Activated CD8-positive, alpha-beta memory T cell treated with anti-CD3 and anti-CD28 coated beads, Interleukin-2, amount 50 U/mL, for 24 hours (primary cell): ENCODE results near the gene C20orf144.
"Not testable (repeated sequence)": the region's sequence is repeated elsewhere in the genome, so short reads cannot be mapped to it uniquely, and the experiment has no call there.

ENCODE experiments used
- DNase-seq: peaks from one replicate; pipeline ENCODE4 v3.0.0-alpha.2; 2020; ENCODE audit errors: extremely low read depth

C20orf144 gene

GRCh38 chr20:33662172-33662571, at the start of gene C20orf144:
TSS of gene C20orf144 (plus strand) at chr20:33662327. CDS start at chr20:33662346, 19 bp downstream.
- DNase-seq: no peak

GRCh38 chr20:33621717-33622400, 40.3 kb upstream of the C20orf144 start:
- no peak for DNase-seq

- DNase-seq: no peak
These were observed 39.3 kb upstream of the C20orf144 start for GRCh38 chr20:33622705-33623365.

GRCh38 chr20:33624399-33624798, 37.7 kb upstream of the C20orf144 start:
- no peak for DNase-seq

- no peak for DNase-seq
These were observed 35.9 kb upstream of the C20orf144 start for GRCh38 chr20:33626190-33626589.

- no peak for DNase-seq
These were observed 34.4 kb upstream of the C20orf144 start for GRCh38 chr20:33627577-33628216.

- DNase-seq: no peak
These were observed 32.6 kb upstream of the C20orf144 start for GRCh38 chr20:33629533-33629932.

GRCh38 chr20:33629979-33630378, 32.1 kb upstream of the C20orf144 start:
- no peak for DNase-seq

GRCh38 chr20:33630507-33630906, 31.6 kb upstream of the C20orf144 start:
- DNase-seq: no peak

GRCh38 chr20:33631910-33632309, 30.2 kb upstream of the C20orf144 start:
- DNase-seq: not testable (repeated sequence)

GRCh38 chr20:33635341-33635740, 26.8 kb upstream of the C20orf144 start:
- DNase-seq: no peak

- no peak for DNase-seq
These were observed 25.4 kb upstream of the C20orf144 start for GRCh38 chr20:33636776-33637175.

- DNase-seq: no peak
These were observed 21.8 kb upstream of the C20orf144 start for GRCh38 chr20:33640287-33640686.

- DNase-seq: no peak
These were observed 17.6 kb upstream of the C20orf144 start for GRCh38 chr20:33644313-33645071.

GRCh38 chr20:33645072-33645358, 17.1 kb upstream of the C20orf144 start:
- no peak for DNase-seq

GRCh38 chr20:33645396-33645795, 16.7 kb upstream of the C20orf144 start:
- no peak for DNase-seq

- DNase-seq: no peak
These were observed 15.9 kb upstream of the C20orf144 start for GRCh38 chr20:33646191-33646590.

- DNase-seq: not testable (repeated sequence)
These were observed 15.0 kb upstream of the C20orf144 start for GRCh38 chr20:33646959-33647602.

GRCh38 chr20:33647603-33648395, 14.3 kb upstream of the C20orf144 start:
- DNase-seq: no peak

- DNase-seq: no peak
These were observed 13.6 kb upstream of the C20orf144 start for GRCh38 chr20:33648396-33649004.
